Measurements from ENCODE around the gene RABGAP1L. TPM values are rescaled to one million over a fixed set of nuclear protein-coding genes. Genes with fewer than 3 reads are reported as not detected.
"Not testable (repeated sequence)": the region's sequence is repeated elsewhere in the genome, so short reads cannot be mapped to it uniquely, and the experiment has no call there.

RABGAP1L gene
- polyA plus RNA-seq, 3 donors, result 35.2 to 75.3 (median 63.3) TPM

DNA sequence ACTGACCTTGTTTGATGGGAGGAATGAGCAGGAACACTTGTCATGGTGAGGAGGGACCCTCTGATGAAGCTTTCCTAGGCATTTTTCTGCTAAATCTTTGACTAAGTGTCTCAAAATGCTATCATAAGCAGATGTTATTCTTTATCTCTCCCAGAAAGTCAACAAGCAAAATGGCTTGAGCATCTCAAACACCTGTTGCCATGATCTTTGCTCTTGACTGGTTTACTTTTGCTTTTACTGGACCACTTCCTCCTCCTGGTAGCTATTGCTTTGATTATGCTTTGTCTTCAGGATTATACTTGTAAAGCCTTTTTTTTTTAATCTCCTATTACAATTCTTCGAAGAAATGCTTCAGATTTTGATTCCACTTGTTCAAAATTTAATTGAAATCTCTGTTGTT is 445.9 kb downstream of the RABGAP1L start:
- Mint-ChIP-seq H3K4me3 (no peak overlapping the region), H3K27ac (no peak overlapping the region), H3K4me1 (no peaks in the 10 kb centered on the region), H3K9me3 (peaks cover 2 to 14% (median 10%) of the 10 kb centered on the region in 7 donors), H3K27me3 (ENCODE audit: low read depth in 3 of 3) (no peaks in the 10 kb centered on the region), H3K36me3 (peaks cover 9 to 15% of the 10 kb centered on the region in 2 donors)
- Histone ChIP-seq H3K4me1 (ENCODE audit: control insufficient read depth in 1 of 2, insufficient read depth in 2 of 2, low read length in 2 of 2) (no peaks in the 10 kb centered on the region), H3K79me2 (ENCODE audit: insufficient read depth, low read length) (no peaks in the 10 kb centered on the region), H4K20me1 (ENCODE audit: insufficient read depth, low read length) (no peaks in the 10 kb centered on the region), H3K9ac (ENCODE audit: insufficient read depth, low read length, poor library complexity, severe bottlenecking) (no peak overlapping the region), H3K27me3 (ENCODE audit: control insufficient read depth in 2 of 2, insufficient read depth in 2 of 2, low read length in 2 of 2) (no peaks in the 10 kb centered on the region), H3K9me3 (replicated peaks in 1 of 2; ENCODE audit: control insufficient read depth in 1 of 2, insufficient read depth in 1 of 2, low read length in 2 of 2) (peaks cover 0 to 13% of the 10 kb centered on the region in 2 donors), H3K27ac (ENCODE audit: low read depth in 1 of 2, low read length in 2 of 2) (no peak overlapping the region), H3K36me3 (replicated peaks in 1 of 2; ENCODE audit: control insufficient read depth in 1 of 2, insufficient read depth in 2 of 2, low read length in 2 of 2) (peaks cover 0 to 12% of the 10 kb centered on the region in 2 donors), H2AFZ (ENCODE audit: insufficient read depth, low read depth, low read length, poor library complexity, severe bottlenecking) (no peak overlapping the region), H3K4me2 (replicated peaks; ENCODE audit: extremely low read depth, low read length, poor library complexity, severe bottlenecking) (no peak overlapping the region), H3K4me3 (replicated peaks in 1 of 3; ENCODE audit: low read depth in 2 of 3, low read length in 3 of 3) (no peak overlapping the region)
- intact Hi-C loops (cut with micrococcal nuclease), result no loop called here
- TF ChIP-seq, protein P1, sequence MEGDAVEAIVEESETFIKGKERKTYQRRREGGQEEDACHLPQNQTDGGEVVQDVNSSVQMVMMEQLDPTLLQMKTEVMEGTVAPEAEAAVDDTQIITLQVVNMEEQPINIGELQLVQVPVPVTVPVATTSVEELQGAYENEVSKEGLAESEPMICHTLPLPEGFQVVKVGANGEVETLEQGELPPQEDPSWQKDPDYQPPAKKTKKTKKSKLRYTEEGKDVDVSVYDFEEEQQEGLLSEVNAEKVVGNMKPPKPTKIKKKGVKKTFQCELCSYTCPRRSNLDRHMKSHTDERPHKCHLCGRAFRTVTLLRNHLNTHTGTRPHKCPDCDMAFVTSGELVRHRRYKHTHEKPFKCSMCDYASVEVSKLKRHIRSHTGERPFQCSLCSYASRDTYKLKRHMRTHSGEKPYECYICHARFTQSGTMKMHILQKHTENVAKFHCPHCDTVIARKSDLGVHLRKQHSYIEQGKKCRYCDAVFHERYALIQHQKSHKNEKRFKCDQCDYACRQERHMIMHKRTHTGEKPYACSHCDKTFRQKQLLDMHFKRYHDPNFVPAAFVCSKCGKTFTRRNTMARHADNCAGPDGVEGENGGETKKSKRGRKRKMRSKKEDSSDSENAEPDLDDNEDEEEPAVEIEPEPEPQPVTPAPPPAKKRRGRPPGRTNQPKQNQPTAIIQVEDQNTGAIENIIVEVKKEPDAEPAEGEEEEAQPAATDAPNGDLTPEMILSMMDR (IDR thresholded peaks at IDR 0.05), result no peak
- WGBS (ENCODE audit: insufficient coverage), result no CpG with 5 or more reads among the region's 1 CpG
- no peak for DNase-seq

- no peaks in the 10 kb centered on the region for H3K27me3 Mint-ChIP-seq (ENCODE audit: low read depth in 3 of 3)
- no peak for DNase-seq
- Histone ChIP-seq H3K4me1 (ENCODE audit: control insufficient read depth in 1 of 2, insufficient read depth in 2 of 2, low read length in 2 of 2) (no peaks in the 10 kb centered on the region), H3K79me2 (ENCODE audit: insufficient read depth, low read length) (no peaks in the 10 kb centered on the region), H3K4me3 (replicated peaks in 1 of 3; ENCODE audit: low read depth in 2 of 3, low read length in 3 of 3) (no peak overlapping the region), H3K27me3 (ENCODE audit: control insufficient read depth in 2 of 2, insufficient read depth in 2 of 2, low read length in 2 of 2) (no peaks in the 10 kb centered on the region), H3K36me3 (replicated peaks in 1 of 2; ENCODE audit: control insufficient read depth in 1 of 2, insufficient read depth in 2 of 2, low read length in 2 of 2) (peaks cover 0 to 12% of the 10 kb centered on the region in 2 donors), H3K9me3 (replicated peaks in 1 of 2; ENCODE audit: control insufficient read depth in 1 of 2, insufficient read depth in 1 of 2, low read length in 2 of 2) (peaks cover 0 to 5% of the 10 kb centered on the region in 2 donors), H2AFZ (ENCODE audit: insufficient read depth, low read depth, low read length, poor library complexity, severe bottlenecking) (no peak overlapping the region), H4K20me1 (ENCODE audit: insufficient read depth, low read length) (no peaks in the 10 kb centered on the region), H3K9ac (ENCODE audit: insufficient read depth, low read length, poor library complexity, severe bottlenecking) (no peak overlapping the region), H3K4me2 (replicated peaks; ENCODE audit: extremely low read depth, low read length, poor library complexity, severe bottlenecking) (no peak overlapping the region), H3K27ac (ENCODE audit: low read depth in 1 of 2, low read length in 2 of 2) (no peak overlapping the region)
- peaks cover 0 to 10% (median 5%) of the 10 kb centered on the region in 7 donors for H3K9me3 Mint-ChIP-seq
- WGBS (ENCODE audit: insufficient coverage), result 100% methylated on average over 1 of the region's 2 CpGs
- TF ChIP-seq, protein P1 (IDR thresholded peaks at IDR 0.05), result no peak
- H3K4me3 Mint-ChIP-seq, result no peak overlapping the region
- no peaks in the 10 kb centered on the region for H3K4me1 Mint-ChIP-seq
- H3K27ac Mint-ChIP-seq, result no peak overlapping the region
- intact Hi-C loops (cut with micrococcal nuclease), result no loop called here
- H3K36me3 Mint-ChIP-seq, result peaks cover 8 to 12% of the 10 kb centered on the region in 2 donors
These were observed 447.2 kb downstream of the RABGAP1L start for GRCh38 chr1:174606471-174606870.

DNA sequence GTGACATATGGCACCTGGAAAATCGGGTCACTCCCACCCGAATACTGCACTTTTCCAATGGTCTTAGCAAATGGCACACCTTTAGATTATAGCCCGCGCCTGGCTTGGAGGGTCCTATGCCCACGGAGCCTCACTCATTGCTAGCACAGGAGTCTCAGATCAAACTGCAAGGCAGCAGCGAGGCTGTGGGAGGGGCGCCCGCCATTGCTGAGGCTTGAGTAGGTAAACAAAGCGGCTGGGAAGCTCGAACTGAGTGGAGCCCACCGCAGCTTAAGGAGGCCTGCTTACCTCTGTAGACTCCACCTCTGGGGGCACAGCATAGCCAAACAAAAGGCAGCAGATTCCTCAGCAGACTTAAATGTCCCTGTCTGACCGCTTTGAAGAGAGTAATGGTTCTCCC is 458.6 kb downstream of the RABGAP1L start:
- 95% methylated on average over 12 of the region's 12 CpGs for WGBS (ENCODE audit: insufficient coverage)
- peaks cover 19 to 29% of the 10 kb centered on the region in 2 donors for H3K9me3 ChIP-seq (replicated peaks in 1 of 2; ENCODE audit: control insufficient read depth in 1 of 2, insufficient read depth in 1 of 2, low read length in 2 of 2)
- H3K4me3 Mint-ChIP-seq; H3K9ac ChIP-seq (ENCODE audit: insufficient read depth, low read length, poor library complexity, severe bottlenecking); H3K4me2 ChIP-seq (replicated peaks; ENCODE audit: extremely low read depth, low read length, poor library complexity, severe bottlenecking); H3K4me1 ChIP-seq (ENCODE audit: control insufficient read depth in 1 of 2, insufficient read depth in 2 of 2, low read length in 2 of 2); DNase-seq; H2AFZ ChIP-seq (ENCODE audit: insufficient read depth, low read depth, low read length, poor library complexity, severe bottlenecking); H3K27me3 Mint-ChIP-seq (ENCODE audit: low read depth in 3 of 3); H3K27me3 ChIP-seq (ENCODE audit: control insufficient read depth in 2 of 2, insufficient read depth in 2 of 2, low read length in 2 of 2); H3K36me3 ChIP-seq (replicated peaks in 1 of 2; ENCODE audit: control insufficient read depth in 1 of 2, insufficient read depth in 2 of 2, low read length in 2 of 2); H3K4me1 Mint-ChIP-seq; intact Hi-C loops (cut with micrococcal nuclease); H3K79me2 ChIP-seq (ENCODE audit: insufficient read depth, low read length); H3K27ac Mint-ChIP-seq; H3K4me3 ChIP-seq (replicated peaks in 1 of 3; ENCODE audit: low read depth in 2 of 3, low read length in 3 of 3); H4K20me1 ChIP-seq (ENCODE audit: insufficient read depth, low read length); H3K27ac ChIP-seq (ENCODE audit: low read depth in 1 of 2, low read length in 2 of 2): not testable (repeated sequence)
- H3K36me3 Mint-ChIP-seq, result peaks cover 7 to 11% of the 10 kb centered on the region in 2 donors
- peaks cover 29 to 55% (median 47%) of the 10 kb centered on the region in 7 donors for H3K9me3 Mint-ChIP-seq

Measured in CD14-positive monocyte (primary cell).